HG03457 (cell line): ENCODE data around the gene APPBP2.
"Not testable (repeated sequence)": the region's sequence is repeated elsewhere in the genome, so short reads cannot be mapped to it uniquely, and the experiment has no call there.

Experiments
- ATAC-seq: cut with Tn5 transposase; IDR thresholded peaks from one replicate; pipeline ENCODE4 v1.9.1; 2021; ENCODE audit warnings: moderate number of reproducible peaks; ENCODE audit not compliant: unreplicated experiment

The APPBP2 gene

GRCh38 chr17:60525685-60526514, at the start of gene APPBP2:
TSS of gene APPBP2 (minus strand) at chr17:60526242. CDS start at chr17:60525931, 311 bp downstream.
- peak; percentile 77 for ATAC-seq

GRCh38 chr17:60573236-60574051, 47.4 kb upstream of the APPBP2 start:
- ATAC-seq: no peak

- ATAC-seq: no peak
Observed at GRCh38 chr17:60565233-60565632, 39.2 kb upstream of the APPBP2 start.

GRCh38 chr17:60563743-60564142, 37.7 kb upstream of the APPBP2 start:
- ATAC-seq: no peak

GRCh38 chr17:60562421-60562820, 36.4 kb upstream of the APPBP2 start:
- ATAC-seq: no peak

GRCh38 chr17:60560860-60561257, 34.8 kb upstream of the APPBP2 start:
- ATAC-seq: no peak

- no peak for ATAC-seq
Observed at GRCh38 chr17:60559995-60560859, 34.2 kb upstream of the APPBP2 start.

GRCh38 chr17:60559659-60559994, 33.6 kb upstream of the APPBP2 start:
- no peak for ATAC-seq

- ATAC-seq: no peak
Observed at GRCh38 chr17:60557805-60558204, 31.8 kb upstream of the APPBP2 start.

GRCh38 chr17:60555786-60556185, 29.7 kb upstream of the APPBP2 start:
- ATAC-seq: no peak

- no peak for ATAC-seq
Observed at GRCh38 chr17:60554377-60554788, 28.3 kb upstream of the APPBP2 start.

- not testable (repeated sequence) for ATAC-seq
Observed at GRCh38 chr17:60552255-60552654, 26.2 kb upstream of the APPBP2 start.

- ATAC-seq: no peak
Observed at GRCh38 chr17:60548990-60549389, 22.9 kb upstream of the APPBP2 start.

- ATAC-seq: no peak
Observed at GRCh38 chr17:60545465-60546191, 19.6 kb upstream of the APPBP2 start.

- no peak for ATAC-seq
Observed at GRCh38 chr17:60542071-60542470, 16.0 kb upstream of the APPBP2 start.

GRCh38 chr17:60540460-60540859, 14.4 kb upstream of the APPBP2 start:
- no peak for ATAC-seq

GRCh38 chr17:60539807-60540206, 13.8 kb upstream of the APPBP2 start:
- ATAC-seq: no peak

GRCh38 chr17:60538726-60539125, 12.7 kb upstream of the APPBP2 start:
- no peak for ATAC-seq

GRCh38 chr17:60535382-60536279, 9.6 kb upstream of the APPBP2 start:
- ATAC-seq: no peak
